Stimulated activated CD8-positive, alpha-beta memory T cell treated with anti-CD3 and anti-CD28 coated beads, Interleukin-7, amount 100 ng/mL, for 1 hour (primary cell): ENCODE measurements around the gene RALGDS.

Source experiments
- DNase-seq, 2 donors: peaks; one replicate each; pipeline ENCODE4 v3.0.0-alpha.2; 2020; ENCODE audit warnings: low read depth in 2 of 2

The RALGDS gene

GRCh38 chr9:133151041-133151440, 30.0 kb upstream of the RALGDS start:
- no peak for DNase-seq

- DNase-seq = peak; percentile 60 to 62
Measured at GRCh38 chr9:133149130-133150015, 28.3 kb upstream of the RALGDS start.

- no peak for DNase-seq
Measured at GRCh38 chr9:133148199-133149129, 27.4 kb upstream of the RALGDS start.

- peak; percentile 58 to 77 for DNase-seq
Measured at GRCh38 chr9:133147412-133148198, 26.6 kb upstream of the RALGDS start.

GRCh38 chr9:133146746-133147411, 25.8 kb upstream of the RALGDS start:
- no peak for DNase-seq

GRCh38 chr9:133144904-133145851, 24.1 kb upstream of the RALGDS start:
- no peak for DNase-seq

GRCh38 chr9:133144142-133144903, 23.3 kb upstream of the RALGDS start:
- DNase-seq = peak; percentile 78 to 86

- DNase-seq = no peak
Measured at GRCh38 chr9:133143639-133144141, 22.6 kb upstream of the RALGDS start.

GRCh38 chr9:133142684-133143622, 21.9 kb upstream of the RALGDS start:
- no peak for DNase-seq

- DNase-seq = peak in 1 of 2 donors; percentile 53
Measured at GRCh38 chr9:133141833-133142595, 21.0 kb upstream of the RALGDS start.

- no peak for DNase-seq
Measured at GRCh38 chr9:133140606-133141005, 19.6 kb upstream of the RALGDS start.

- no peak for DNase-seq
Measured at GRCh38 chr9:133140174-133140505, 19.1 kb upstream of the RALGDS start.

- DNase-seq = no peak
Measured at GRCh38 chr9:133139246-133140173, 18.5 kb upstream of the RALGDS start.

GRCh38 chr9:133137451-133138231, 16.6 kb upstream of the RALGDS start:
- no peak for DNase-seq

GRCh38 chr9:133135146-133135745, 14.2 kb upstream of the RALGDS start:
- DNase-seq = no peak
